ENCODE results near the gene DRD2.

DRD2 gene

DNA sequence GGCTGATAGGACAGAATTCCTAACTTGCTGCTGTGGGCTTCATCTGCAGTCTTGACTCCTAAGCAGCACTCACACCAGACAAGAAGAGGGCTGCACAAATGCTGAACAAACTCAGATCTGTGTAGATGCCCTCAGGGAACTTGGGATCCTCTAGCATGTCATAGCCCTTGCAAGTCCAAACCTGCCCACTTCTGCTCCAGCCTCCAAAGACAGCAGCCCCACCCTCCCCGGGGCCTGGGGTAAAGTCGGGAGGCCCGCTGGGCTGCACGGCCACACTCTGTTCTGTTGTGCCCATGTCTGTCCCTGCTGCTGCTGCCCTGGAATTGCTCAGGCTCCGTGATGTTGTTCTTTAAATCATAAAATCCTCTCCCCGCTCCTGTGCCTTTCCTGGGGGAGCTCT is 28.3 kb downstream of the DRD2 start:
- Mint-ChIP-seq H3K27ac (no peak overlapping the region), H3K27me3 (ENCODE audit: low read depth) (peaks cover 9% of the 10 kb centered on the region), H3K4me1 (ENCODE audit: low read depth) (peaks cover 17% of the 10 kb centered on the region), H3K9me3 (no peaks in the 10 kb centered on the region), H3K36me3 (ENCODE audit: low read depth) (no peaks in the 10 kb centered on the region), H3K4me3 (no peak overlapping the region)
- DNase-seq (ENCODE audit: low spot score): no peak

GRCh38 chr11:113446112-113446511 is 29.1 kb downstream of the DRD2 start:
- DNase-seq (ENCODE audit: low spot score): peak; percentile 52
- peaks cover 17% of the 10 kb centered on the region for H3K4me1 Mint-ChIP-seq (ENCODE audit: low read depth)
- H3K9me3 Mint-ChIP-seq: no peaks in the 10 kb centered on the region
- H3K27ac Mint-ChIP-seq: peak overlapping the region; percentile 51
- H3K4me3 Mint-ChIP-seq: no peak overlapping the region
- peaks cover 9% of the 10 kb centered on the region for H3K27me3 Mint-ChIP-seq (ENCODE audit: low read depth)
- H3K36me3 Mint-ChIP-seq (ENCODE audit: low read depth): no peaks in the 10 kb centered on the region

DNA sequence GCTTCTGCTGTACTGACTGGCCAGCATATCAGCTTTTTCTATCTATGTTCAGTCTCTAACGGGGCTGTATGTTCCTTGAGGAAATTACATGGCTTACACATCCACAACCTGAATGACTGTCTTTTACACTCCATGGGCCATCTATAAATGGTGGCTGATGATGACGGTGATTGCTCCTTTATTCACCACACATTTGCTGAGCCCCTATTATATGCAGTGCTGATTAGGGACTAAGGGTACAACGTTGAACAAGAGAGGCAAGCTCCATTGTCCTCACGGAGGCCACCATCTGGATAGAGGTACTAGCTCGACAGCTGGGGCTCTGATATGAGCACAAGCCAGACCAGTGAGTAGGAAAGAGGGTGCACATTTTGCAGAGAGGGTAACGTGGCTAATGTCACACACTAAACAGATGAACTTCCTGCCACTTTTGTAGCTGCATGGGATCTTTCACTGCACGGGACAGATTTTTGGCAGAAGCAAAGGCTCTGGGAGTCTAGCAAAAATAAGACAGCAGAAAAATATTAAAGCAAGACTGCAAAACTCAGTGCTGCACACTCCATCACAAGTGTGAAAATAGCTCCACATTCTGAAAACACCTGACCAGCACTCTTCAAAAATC is 30.6 kb downstream of the DRD2 start:
- no peak for DNase-seq (ENCODE audit: low spot score)
- H3K4me1 Mint-ChIP-seq (ENCODE audit: low read depth): peaks cover 21% of the 10 kb centered on the region
- no peaks in the 10 kb centered on the region for H3K9me3 Mint-ChIP-seq
- no peak overlapping the region for H3K4me3 Mint-ChIP-seq
- no peaks in the 10 kb centered on the region for H3K36me3 Mint-ChIP-seq (ENCODE audit: low read depth)
- no peak overlapping the region for H3K27ac Mint-ChIP-seq
- peaks cover 5% of the 10 kb centered on the region for H3K27me3 Mint-ChIP-seq (ENCODE audit: low read depth)

- H3K4me1 Mint-ChIP-seq (ENCODE audit: low read depth): peaks cover 4% of the 10 kb centered on the region
- H3K4me3 Mint-ChIP-seq: no peak overlapping the region
- DNase-seq (ENCODE audit: low spot score): no peak
- H3K27ac Mint-ChIP-seq: no peak overlapping the region
- no peaks in the 10 kb centered on the region for H3K9me3 Mint-ChIP-seq
- H3K27me3 Mint-ChIP-seq (ENCODE audit: low read depth): peaks cover 8% of the 10 kb centered on the region
- no peaks in the 10 kb centered on the region for H3K36me3 Mint-ChIP-seq (ENCODE audit: low read depth)
Measured at GRCh38 chr11:113440816-113441215, 34.4 kb downstream of the DRD2 start.

GRCh38 chr11:113436672-113437252 is 38.4 kb downstream of the DRD2 start:
- no peaks in the 10 kb centered on the region for H3K9me3 Mint-ChIP-seq

GRCh38 chr11:113435190-113435968 is 39.8 kb downstream of the DRD2 start:
- Mint-ChIP-seq H3K4me1 (ENCODE audit: low read depth) (peaks cover 4% of the 10 kb centered on the region), H3K9me3 (no peaks in the 10 kb centered on the region), H3K27ac (no peak overlapping the region), H3K4me3 (no peak overlapping the region), H3K27me3 (ENCODE audit: low read depth) (peaks cover 5% of the 10 kb centered on the region), H3K36me3 (ENCODE audit: low read depth) (no peaks in the 10 kb centered on the region)
- no peak for DNase-seq (ENCODE audit: low spot score)

More at GRCh38 chr11:113436672-113437252, 38.4 kb downstream of the DRD2 start:
- H3K27me3 Mint-ChIP-seq (ENCODE audit: low read depth): peaks cover 5% of the 10 kb centered on the region
- no peak for DNase-seq (ENCODE audit: low spot score)
- no peak overlapping the region for H3K27ac Mint-ChIP-seq
- no peak overlapping the region for H3K4me3 Mint-ChIP-seq
- H3K4me1 Mint-ChIP-seq (ENCODE audit: low read depth): peaks cover 4% of the 10 kb centered on the region
- H3K36me3 Mint-ChIP-seq (ENCODE audit: low read depth): no peaks in the 10 kb centered on the region

DNA sequence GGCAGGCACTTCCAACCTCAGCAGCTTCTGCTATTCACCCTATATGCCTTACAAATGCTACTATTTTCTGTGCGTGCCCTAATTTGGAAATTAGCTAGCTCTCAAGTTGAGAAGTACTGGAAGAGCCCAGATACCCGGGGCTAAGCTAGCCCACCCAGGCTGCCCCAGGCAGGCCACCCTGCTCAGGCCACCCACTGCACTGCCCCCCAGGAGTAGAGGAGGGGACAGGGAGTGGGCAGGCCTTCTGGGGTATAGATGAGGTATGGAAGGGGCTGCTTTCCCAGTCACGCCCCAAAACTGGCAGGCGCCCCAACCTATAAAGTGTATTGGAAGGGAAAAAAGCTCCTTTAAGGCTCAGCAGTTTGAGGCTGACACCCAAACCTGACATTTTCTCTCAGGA is 43.5 kb downstream of the DRD2 start:
- peaks cover 5% of the 10 kb centered on the region for H3K27me3 Mint-ChIP-seq (ENCODE audit: low read depth)
- no peak overlapping the region for H3K4me3 Mint-ChIP-seq
- no peak for DNase-seq (ENCODE audit: low spot score)
- no peaks in the 10 kb centered on the region for H3K36me3 Mint-ChIP-seq (ENCODE audit: low read depth)
- H3K9me3 Mint-ChIP-seq: no peaks in the 10 kb centered on the region
- H3K4me1 Mint-ChIP-seq (ENCODE audit: low read depth): no peaks in the 10 kb centered on the region
- no peak overlapping the region for H3K27ac Mint-ChIP-seq

- Mint-ChIP-seq H3K4me1 (ENCODE audit: low read depth) (no peaks in the 10 kb centered on the region), H3K4me3 (no peak overlapping the region), H3K27me3 (ENCODE audit: low read depth) (no peaks in the 10 kb centered on the region), H3K27ac (no peak overlapping the region), H3K9me3 (no peaks in the 10 kb centered on the region), H3K36me3 (ENCODE audit: low read depth) (no peaks in the 10 kb centered on the region)
- DNase-seq (ENCODE audit: low spot score): no peak
Measured at GRCh38 chr11:113426686-113427085, 48.5 kb downstream of the DRD2 start.

GRCh38 chr11:113420808-113421207 is 54.4 kb downstream of the DRD2 start:
- no peaks in the 10 kb centered on the region for H3K36me3 Mint-ChIP-seq (ENCODE audit: low read depth)
- no peaks in the 10 kb centered on the region for H3K4me1 Mint-ChIP-seq (ENCODE audit: low read depth)
- no peaks in the 10 kb centered on the region for H3K9me3 Mint-ChIP-seq
- peaks cover 3% of the 10 kb centered on the region for H3K27me3 Mint-ChIP-seq (ENCODE audit: low read depth)
- no peak overlapping the region for H3K27ac Mint-ChIP-seq
- no peak for DNase-seq (ENCODE audit: low spot score)
- no peak overlapping the region for H3K4me3 Mint-ChIP-seq

DNA sequence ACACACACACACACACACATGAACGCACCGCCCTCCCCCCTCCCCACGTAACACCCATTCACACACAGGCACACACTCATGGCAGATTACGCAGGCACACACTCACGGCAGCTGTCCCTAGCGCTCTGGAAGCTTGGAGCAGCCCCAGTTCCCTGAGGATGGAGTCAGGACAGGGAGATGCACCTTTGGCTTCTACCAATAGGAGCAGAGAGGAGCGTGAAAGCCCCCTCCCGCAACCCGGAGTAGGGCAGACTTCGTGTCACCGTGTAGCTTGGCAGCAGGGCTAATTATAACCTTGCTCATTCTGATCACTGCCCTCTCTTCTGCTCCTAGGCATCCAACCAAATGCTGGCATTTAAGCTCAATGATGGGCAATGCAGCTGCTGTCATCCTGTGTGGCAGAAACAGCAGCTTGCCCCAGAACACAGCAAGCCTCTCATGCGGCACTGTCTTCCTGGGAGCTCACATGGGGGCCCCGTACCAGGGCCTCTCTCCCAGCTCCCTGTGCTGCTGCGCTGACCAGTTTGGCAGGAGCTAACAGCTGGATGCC is 55.7 kb downstream of the DRD2 start:
- no peaks in the 10 kb centered on the region for H3K36me3 Mint-ChIP-seq (ENCODE audit: low read depth)
- H3K4me1 Mint-ChIP-seq (ENCODE audit: low read depth): no peaks in the 10 kb centered on the region
- H3K4me3 Mint-ChIP-seq: no peak overlapping the region
- H3K27me3 Mint-ChIP-seq (ENCODE audit: low read depth): peaks cover 3% of the 10 kb centered on the region
- no peak for DNase-seq (ENCODE audit: low spot score)
- H3K9me3 Mint-ChIP-seq: no peaks in the 10 kb centered on the region
- H3K27ac Mint-ChIP-seq: no peak overlapping the region

DNA sequence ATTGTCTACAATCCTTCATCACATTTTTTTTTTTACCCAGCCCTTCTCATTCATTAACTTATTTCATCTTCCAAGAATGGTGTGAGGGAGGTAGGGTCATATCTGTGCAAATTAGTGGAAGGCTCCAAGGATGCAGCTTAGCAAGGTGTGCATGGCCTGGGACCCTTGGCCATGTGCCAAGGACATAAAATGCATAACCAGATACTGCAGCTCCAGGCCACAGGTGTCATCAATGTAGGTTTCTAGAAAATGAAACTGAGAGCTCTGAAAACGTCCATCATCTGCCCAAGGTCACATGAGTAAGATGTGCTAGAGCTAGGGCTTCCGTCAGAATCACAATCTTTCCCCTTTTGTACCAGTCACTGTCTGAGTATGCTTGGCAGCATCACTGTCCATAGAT is 57.8 kb downstream of the DRD2 start:
- Mint-ChIP-seq H3K4me3 (no peak overlapping the region), H3K27ac (no peak overlapping the region), H3K4me1 (ENCODE audit: low read depth) (no peaks in the 10 kb centered on the region), H3K36me3 (ENCODE audit: low read depth) (no peaks in the 10 kb centered on the region), H3K9me3 (no peaks in the 10 kb centered on the region), H3K27me3 (ENCODE audit: low read depth) (peaks cover 3% of the 10 kb centered on the region)
- no peak for DNase-seq (ENCODE audit: low spot score)

- H3K9me3 Mint-ChIP-seq: no peaks in the 10 kb centered on the region
- H3K4me3 Mint-ChIP-seq: no peak overlapping the region
- no peaks in the 10 kb centered on the region for H3K36me3 Mint-ChIP-seq (ENCODE audit: low read depth)
- no peaks in the 10 kb centered on the region for H3K27me3 Mint-ChIP-seq (ENCODE audit: low read depth)
- H3K27ac Mint-ChIP-seq: no peak overlapping the region
- no peak for DNase-seq (ENCODE audit: low spot score)
- H3K4me1 Mint-ChIP-seq (ENCODE audit: low read depth): no peaks in the 10 kb centered on the region
Measured at GRCh38 chr11:113415343-113415742, 59.9 kb downstream of the DRD2 start.

DNA sequence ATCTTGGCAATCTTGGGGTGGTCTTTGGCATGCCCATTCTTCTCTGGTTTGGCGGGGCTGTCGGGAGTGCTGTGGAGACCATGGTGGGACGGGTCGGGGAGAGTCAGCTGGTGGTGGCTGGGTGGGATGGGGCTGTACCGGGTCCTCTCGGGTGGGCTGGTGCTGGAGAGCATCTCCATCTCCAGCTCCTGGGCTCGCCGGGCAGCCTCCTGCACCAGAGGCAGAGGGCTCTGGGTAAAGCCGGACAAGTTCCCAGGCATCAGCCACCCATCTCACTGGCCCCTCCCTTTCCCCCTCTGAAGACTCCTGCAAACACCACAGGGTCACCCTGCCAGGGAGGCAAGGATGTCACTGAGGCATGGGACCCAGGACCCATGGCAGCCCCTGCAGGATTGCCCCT is 62.5 kb downstream of the DRD2 start:
- Mint-ChIP-seq H3K36me3 (ENCODE audit: low read depth) (no peaks in the 10 kb centered on the region), H3K9me3 (no peaks in the 10 kb centered on the region), H3K27me3 (ENCODE audit: low read depth) (no peaks in the 10 kb centered on the region), H3K4me1 (ENCODE audit: low read depth) (no peaks in the 10 kb centered on the region), H3K4me3 (no peak overlapping the region), H3K27ac (no peak overlapping the region)
- no peak for DNase-seq (ENCODE audit: low spot score)

- H3K4me1 Mint-ChIP-seq (ENCODE audit: low read depth): no peaks in the 10 kb centered on the region
- H3K27me3 Mint-ChIP-seq (ENCODE audit: low read depth): no peaks in the 10 kb centered on the region
- no peaks in the 10 kb centered on the region for H3K9me3 Mint-ChIP-seq
- no peaks in the 10 kb centered on the region for H3K36me3 Mint-ChIP-seq (ENCODE audit: low read depth)
- H3K27ac Mint-ChIP-seq: no peak overlapping the region
- no peak overlapping the region for H3K4me3 Mint-ChIP-seq
- DNase-seq (ENCODE audit: low spot score): no peak
Measured at GRCh38 chr11:113411536-113411935, 63.7 kb downstream of the DRD2 start.

Data from T-helper 2 cell treated with Interferon-gamma antibody and Interleukin-4, amounts not matched to agents 5 μg/mL and 100 μg/mL, for 36 hours (primary cell).